GM21423 (cell line): ENCODE results near the gene CTIF.

Experiments used
- ATAC-seq: cut with Tn5 transposase; IDR thresholded peaks from one replicate; pipeline ENCODE4 v1.9.1; 2021; ENCODE audit warnings: mild to moderate bottlenecking, moderate library complexity; ENCODE audit not compliant: unreplicated experiment

The CTIF gene

DNA sequence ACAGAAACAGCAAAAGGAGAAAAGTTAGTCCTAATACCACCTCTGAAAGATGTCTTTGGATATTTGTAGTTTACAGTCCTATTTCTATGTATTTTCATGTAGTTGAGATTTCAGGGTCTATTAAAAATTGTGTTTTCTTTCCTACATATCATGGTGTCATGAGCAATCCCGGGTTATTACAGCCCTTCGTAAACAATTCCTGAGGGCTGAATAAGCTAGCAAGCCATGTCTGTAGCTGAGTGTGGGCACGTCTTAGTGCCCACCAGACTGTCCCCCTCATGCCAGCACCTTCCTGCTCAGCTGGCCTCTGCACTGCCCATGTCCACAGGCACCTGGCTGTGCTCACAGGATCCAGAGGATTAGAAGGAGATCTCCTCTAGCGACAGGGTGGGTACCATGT is 60.6 kb downstream of the CTIF start:
- no peak for ATAC-seq

DNA sequence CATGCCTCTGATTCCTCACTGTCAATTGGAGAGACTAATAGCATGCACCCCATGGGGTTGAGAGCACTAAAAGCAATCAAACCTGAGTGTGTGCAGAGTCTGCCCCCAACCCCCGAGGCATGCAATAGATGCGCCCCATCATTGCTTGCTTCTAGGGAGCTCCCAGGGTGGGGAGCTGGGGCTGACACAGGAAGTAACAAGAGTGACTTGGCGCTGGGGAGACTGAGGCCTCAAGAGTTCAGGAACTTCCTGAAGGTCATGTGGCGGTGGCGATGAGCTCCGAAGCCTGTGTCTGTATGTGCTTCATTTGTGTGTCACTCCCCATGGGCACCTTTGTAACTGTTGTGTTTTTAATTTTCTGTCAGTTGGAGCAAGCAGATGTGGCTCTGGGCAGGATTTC is 61.2 kb downstream of the CTIF start:
- no peak for ATAC-seq

- no peak for ATAC-seq
Observed at GRCh38 chr18:48600456-48601090, 61.7 kb downstream of the CTIF start.

- ATAC-seq, result no peak
Observed at GRCh38 chr18:48601343-48601742, 62.5 kb downstream of the CTIF start.

GRCh38 chr18:48602759-48603390 is 64.0 kb downstream of the CTIF start:
- ATAC-seq, result no peak

GRCh38 chr18:48605408-48605845 is 66.6 kb downstream of the CTIF start:
- no peak for ATAC-seq

- no peak for ATAC-seq
Observed at GRCh38 chr18:48607056-48607984, 68.5 kb downstream of the CTIF start.

GRCh38 chr18:48608581-48608980 is 69.8 kb downstream of the CTIF start:
- ATAC-seq, result no peak

DNA sequence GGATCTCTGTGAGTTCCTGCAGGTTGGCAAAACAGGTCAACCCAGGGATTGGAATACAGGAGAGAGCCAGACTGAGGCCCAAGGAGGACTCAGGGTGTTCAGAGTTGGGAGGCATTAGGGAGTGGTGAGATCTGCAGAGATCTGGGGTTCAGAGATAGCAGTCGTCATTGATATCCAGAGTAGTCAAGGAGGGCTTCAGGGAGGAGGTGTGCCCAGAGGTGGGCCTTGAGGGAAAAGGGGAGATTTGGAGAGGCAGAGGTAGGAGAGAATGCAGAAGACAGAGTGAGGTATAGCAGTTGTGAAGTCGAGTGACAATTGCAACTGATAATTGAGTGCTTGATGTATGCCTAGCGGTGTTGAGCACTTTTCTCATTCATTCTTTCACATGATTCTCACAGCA is 70.3 kb downstream of the CTIF start:
- no peak for ATAC-seq

GRCh38 chr18:48609820-48610815 is 71.3 kb downstream of the CTIF start:
- ATAC-seq, result no peak

GRCh38 chr18:48611203-48611602 is 72.4 kb downstream of the CTIF start:
- no peak for ATAC-seq

DNA sequence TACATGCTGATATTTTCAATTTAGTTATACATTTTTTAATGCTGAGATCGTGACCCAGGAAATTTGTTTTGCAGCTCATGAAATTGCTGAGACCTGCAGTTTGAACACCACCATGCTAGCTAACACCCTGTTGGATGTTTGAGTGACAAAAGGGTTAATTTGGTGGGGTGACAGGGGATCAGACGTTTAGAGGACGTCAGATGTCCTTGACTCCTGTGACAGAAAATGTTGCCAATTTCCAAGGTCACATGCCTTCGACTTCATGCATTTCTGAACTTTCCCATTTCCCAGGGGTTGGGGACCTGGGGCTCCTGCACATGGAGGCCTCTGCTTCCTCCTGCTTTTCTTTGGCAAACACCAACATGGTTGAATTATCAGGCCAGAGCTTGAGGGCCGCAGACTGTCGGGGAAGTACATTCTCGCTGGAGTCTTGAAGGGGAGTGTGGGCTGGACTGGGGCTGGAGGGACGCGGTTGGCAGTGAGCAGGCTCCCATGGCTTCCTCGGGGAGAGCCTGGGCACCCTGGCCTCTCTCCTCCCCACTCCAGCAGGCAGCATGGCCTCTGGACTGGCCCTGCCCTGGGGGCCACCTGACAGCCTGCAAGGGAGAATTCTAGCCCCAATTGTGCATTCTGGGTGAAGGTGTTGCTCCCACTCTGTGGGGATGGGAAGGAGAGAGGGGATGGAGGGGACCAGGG is 73.1 kb downstream of the CTIF start:
- ATAC-seq, result no peak

DNA sequence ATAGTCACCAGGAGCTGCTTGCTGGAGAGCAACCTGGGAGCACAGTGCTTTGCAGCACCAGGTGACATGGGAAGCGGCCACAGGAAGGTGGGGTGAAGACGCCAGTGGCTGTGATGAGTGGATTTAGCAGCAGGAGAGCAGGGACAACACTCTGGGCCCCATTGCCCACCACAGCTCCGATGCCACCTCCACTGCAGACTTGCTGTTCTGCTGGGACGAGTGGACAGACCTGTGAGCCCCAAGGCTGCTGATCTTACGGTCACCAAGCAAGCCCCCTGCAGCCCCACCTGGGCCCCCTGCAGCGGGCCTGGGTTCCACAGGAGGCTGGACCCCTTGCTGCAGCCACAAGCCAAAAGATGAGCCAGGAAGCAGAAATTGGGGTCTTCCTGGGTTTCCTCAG is 73.7 kb downstream of the CTIF start:
- no peak for ATAC-seq

DNA sequence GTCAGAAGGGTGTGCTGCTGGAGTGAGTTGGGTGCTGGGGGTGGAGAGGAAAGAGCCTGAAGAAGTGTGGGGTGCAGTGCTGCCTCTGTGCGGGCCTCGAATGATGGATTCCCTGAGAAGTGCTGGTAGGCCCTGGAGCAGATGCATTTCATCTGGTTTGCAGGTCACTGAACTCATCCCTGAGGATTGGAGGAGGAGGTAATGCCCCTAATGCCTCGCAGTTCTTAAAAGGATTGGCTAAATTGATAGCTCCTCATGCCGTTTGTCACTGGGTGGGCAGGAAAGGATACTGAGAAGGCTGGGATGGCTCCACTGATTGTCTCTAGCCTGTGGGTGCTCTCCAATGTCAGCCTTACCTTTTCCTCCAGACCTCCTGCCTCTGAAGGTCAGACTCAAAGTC is 74.1 kb downstream of the CTIF start:
- ATAC-seq, result no peak

GRCh38 chr18:48613589-48614404 is 75.0 kb downstream of the CTIF start:
- ATAC-seq, result no peak

- no peak for ATAC-seq
Observed at GRCh38 chr18:48615566-48616401, 77.0 kb downstream of the CTIF start.

DNA sequence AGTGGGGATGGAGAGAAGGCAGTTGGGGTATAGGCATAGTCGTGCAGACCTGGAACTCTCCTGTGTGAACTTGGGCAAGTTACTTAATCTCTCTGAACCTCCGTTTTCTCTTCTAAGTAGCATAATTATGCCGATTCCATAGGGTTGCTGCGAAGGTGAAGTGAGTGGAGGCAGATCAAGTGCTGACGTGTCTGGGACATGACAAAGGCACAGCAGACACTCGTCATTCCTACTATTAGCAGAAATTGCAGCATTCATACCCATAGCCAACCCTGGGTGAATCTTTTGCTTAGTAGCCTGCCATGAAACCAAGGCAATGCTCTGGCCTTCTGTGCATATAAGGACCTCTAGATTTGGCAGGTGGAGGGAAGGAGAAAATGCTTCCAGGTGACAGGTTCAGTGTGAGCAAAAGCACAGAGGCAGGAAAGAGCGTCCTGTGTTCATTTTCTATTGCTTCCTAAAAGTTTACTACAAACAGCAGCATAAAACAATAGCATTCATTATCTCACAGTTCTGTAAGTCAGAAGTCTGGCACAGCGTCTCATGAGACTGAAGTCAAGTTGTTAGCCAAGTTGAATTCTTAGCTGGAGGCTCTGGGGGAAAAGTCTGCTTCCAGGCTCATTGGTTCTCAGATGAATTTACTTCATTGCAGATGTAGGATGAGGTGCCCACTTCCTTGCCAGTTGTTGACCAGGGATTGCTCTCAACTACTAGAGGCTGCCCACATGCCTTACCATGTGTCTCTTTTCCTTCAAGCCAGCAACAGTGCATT is 77.8 kb downstream of the CTIF start:
- ATAC-seq, result no peak
